Thymus (tissue), 11 donors: ENCODE data around the gene UST. TPM values are rescaled to one million over a fixed set of nuclear protein-coding genes. Genes with fewer than 3 reads are reported as not detected.

Source experiments
- DNase-seq, 9 donors: peaks; one replicate each; pipeline ENCODE4 v3.0.0-alpha.2; 2013; ENCODE audit warnings: low spot score in 9 of 9, low read depth in 6 of 9, missing footprints in 1 of 9
- H3K27ac ChIP-seq, 2 donors: one replicate each; pipeline ENCODE4 v1.5.1; 2013; ENCODE audit warnings: control low read depth in 1 of 2, low read depth in 1 of 2, low read length in 1 of 2, mild to moderate bottlenecking in 1 of 2, moderate library complexity in 1 of 2
- H3K27me3 ChIP-seq, 2 donors: one replicate each; pipeline ENCODE4 v1.5.1; 2013; ENCODE audit warnings: low read length in 1 of 2; ENCODE audit not compliant: control insufficient read depth in 2 of 2, insufficient read depth in 1 of 2
- H3K36me3 ChIP-seq, 2 donors: one replicate each; pipeline ENCODE4 v1.5.1; 2013; ENCODE audit warnings: low read length in 1 of 2, mild to moderate bottlenecking in 1 of 2, moderate library complexity in 1 of 2; ENCODE audit not compliant: control insufficient read depth in 2 of 2, insufficient read depth in 2 of 2
- H3K4me1 ChIP-seq, 2 donors: one replicate each; pipeline ENCODE4 v1.5.1; 2013; ENCODE audit warnings: low read length in 2 of 2; ENCODE audit not compliant: control insufficient read depth in 2 of 2, insufficient read depth in 2 of 2
- H3K4me3 ChIP-seq, 2 donors: one replicate each; pipeline ENCODE4 v1.5.1; 2013; ENCODE audit warnings: low read length in 2 of 2, control low read depth in 1 of 2, mild to moderate bottlenecking in 1 of 2
- H3K9me3 ChIP-seq, 2 donors: one replicate each; pipeline ENCODE4 v1.5.1; 2013; ENCODE audit warnings: low read length in 1 of 2, mild to moderate bottlenecking in 1 of 2; ENCODE audit not compliant: control insufficient read depth in 2 of 2, insufficient read depth in 1 of 2
- WGBS: extraction: QIAGEN DNeasy Blood & Tissue Kit; methylation state at CpG from one replicate; pipeline ENCODE4 v1.1.7; 2013; 5-methylcytosine and 5-hydroxymethylcytosine counted together
- polyA plus RNA-seq: library from polyadenylated mRNA; stranded (reverse); fragments of 200-250 nt; gene quantifications from one replicate; pipeline ENCODE4 v1.2.3, GENCODE V29; 2013
- total RNA-seq: library from RNA; stranded (reverse); fragments of 120-200 nt; gene quantifications from one replicate; pipeline ENCODE4 v1.2.4, GENCODE V29; 2013
- donor health status: healthy.

UST gene
- total and polyA plus RNA-seq, 2 donors: 6.3 to 8.0 TPM

DNA sequence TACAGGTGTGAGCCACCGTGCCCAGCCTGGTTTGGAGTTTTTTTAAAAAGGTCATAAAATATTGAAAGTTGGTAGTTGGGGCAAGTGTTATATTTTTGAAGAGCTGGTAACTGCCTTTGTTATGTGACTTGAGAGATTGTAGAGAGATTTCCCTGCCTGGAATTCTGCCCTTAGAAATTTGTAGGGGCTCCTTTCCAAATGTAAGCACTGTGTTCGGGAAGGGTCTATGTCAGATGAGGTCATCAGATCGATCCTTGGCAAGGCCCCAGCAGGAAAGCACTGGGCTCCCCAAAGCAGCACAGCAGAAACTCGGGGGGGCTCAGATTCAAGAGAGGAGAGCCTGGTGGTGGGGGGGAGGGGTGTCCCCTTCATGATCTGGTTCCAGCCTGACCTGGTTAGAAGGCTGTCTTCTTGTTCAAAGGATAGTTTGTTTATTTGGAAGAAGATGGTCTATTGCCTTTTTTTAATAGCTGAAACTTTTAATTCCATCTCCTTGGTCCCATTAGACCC is 220.2 kb downstream of the UST start:
- Histone ChIP-seq H3K27ac (no peak overlapping the region), H3K4me3 (no peak overlapping the region), H3K36me3 (peaks cover 0 to 2% of the 10 kb centered on the region in 2 donors), H3K4me1 (peaks cover 0 to 12% of the 10 kb centered on the region in 2 donors), H3K27me3 (no peaks in the 10 kb centered on the region), H3K9me3 (no peaks in the 10 kb centered on the region)
- 87% methylated on average over 4 of the region's 4 CpGs for WGBS
- no peak for DNase-seq

DNA sequence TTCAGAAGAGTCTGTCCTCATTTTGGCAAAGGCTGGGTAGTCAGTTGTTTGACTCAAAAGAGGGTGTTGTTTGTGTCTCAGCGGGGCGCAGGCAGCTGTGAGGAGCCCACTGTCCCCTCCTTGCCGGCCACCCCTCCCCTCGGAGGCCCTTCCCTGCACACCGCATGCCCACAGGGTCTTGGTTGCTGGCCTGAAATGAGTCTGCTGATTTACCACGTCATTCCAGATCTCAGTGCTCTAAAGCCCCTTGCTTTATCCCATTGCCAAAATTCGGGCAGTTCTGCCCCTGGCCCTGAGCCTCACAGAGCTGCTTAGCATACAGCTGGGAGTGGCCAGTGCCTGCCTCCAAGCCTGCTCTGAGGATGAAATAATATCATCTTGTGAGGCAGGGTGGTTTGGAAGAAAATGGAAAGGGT is 220.7 kb downstream of the UST start:
- peaks cover 0 to 2% of the 10 kb centered on the region in 2 donors for H3K36me3 ChIP-seq
- H3K27me3 ChIP-seq: no peaks in the 10 kb centered on the region
- H3K9me3 ChIP-seq: peaks cover 0 to 1% of the 10 kb centered on the region in 2 donors
- peaks cover 0 to 17% of the 10 kb centered on the region in 2 donors for H3K4me1 ChIP-seq
- 94% methylated on average over 7 of the region's 7 CpGs for WGBS
- no peak for DNase-seq
- no peak overlapping the region for H3K4me3 ChIP-seq
- H3K27ac ChIP-seq: no peak overlapping the region

DNA sequence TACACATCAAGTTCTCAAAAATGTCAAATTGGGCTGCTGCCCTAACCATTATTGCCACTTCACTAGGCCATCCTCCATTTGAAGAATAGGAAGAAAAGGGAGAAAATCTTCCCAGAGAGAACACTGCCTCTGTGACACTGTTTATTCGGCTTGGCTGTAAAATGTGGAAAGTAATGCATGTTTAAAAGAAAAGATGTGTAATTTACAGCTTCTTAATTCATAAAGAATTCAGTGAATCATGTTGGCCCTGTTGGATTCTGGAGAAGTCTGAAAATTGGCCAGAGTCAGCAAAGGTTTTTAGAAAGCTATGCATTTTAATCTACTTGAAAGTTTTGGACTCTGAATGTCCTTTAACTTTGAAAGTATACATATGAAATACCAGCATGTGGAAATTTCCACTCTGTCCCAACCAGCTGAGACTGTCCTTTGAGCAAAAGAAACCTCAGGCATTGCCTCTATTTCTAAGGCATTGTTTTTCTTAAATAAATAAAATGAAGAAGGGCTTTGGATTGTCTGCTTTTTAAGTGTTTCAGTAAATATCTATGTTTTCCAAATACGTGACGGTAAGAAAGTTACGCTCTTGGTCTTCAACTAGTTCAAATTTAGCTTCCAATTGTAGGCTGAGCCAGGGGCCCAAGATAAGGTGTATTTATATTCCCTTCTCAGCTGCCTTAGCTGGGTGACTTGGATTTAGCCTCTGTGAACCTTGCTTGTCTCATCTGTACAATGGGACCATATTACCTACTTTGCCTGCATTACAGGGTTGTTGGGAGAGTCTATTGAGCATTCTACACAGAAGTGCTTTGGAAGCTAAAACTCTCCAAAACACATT is 222.2 kb downstream of the UST start:
- H3K27me3 ChIP-seq: no peaks in the 10 kb centered on the region
- H3K4me3 ChIP-seq: no peak overlapping the region
- H3K27ac ChIP-seq: no peak overlapping the region
- peaks cover 0 to 2% of the 10 kb centered on the region in 2 donors for H3K36me3 ChIP-seq
- 98% methylated on average over 4 of the region's 4 CpGs for WGBS
- peaks cover 0 to 21% of the 10 kb centered on the region in 2 donors for H3K4me1 ChIP-seq
- no peak for DNase-seq
- peaks cover 0 to 1% of the 10 kb centered on the region in 2 donors for H3K9me3 ChIP-seq

DNA sequence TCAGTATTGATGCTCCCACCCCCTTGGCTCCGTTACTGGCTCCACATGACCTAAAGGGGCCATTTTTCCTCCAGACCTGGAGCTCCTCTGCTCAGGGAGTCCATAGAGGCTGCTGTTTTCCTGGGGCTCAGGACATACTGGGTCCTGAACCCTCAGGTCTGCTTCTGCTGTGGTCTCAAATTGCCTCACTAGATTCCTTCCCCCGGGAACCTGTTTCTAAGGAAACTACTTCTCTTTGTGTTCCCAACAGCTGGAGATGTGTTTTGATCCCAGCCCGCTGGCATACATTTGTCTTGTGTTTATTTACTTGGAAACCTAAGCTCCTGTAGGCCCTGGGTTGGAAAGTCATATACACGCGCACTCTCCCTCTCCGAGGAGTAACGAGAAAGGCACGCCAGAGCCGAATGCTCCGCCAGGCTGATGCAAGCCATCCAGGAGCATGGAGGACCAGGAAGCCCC is 222.8 kb downstream of the UST start:
- Histone ChIP-seq H3K27ac (no peak overlapping the region), H3K9me3 (peaks cover 0 to 1% of the 10 kb centered on the region in 2 donors), H3K4me1 (peaks cover 0 to 21% of the 10 kb centered on the region in 2 donors), H3K36me3 (no peaks in the 10 kb centered on the region), H3K27me3 (no peaks in the 10 kb centered on the region), H3K4me3 (no peak overlapping the region)
- 96% methylated on average over 10 of the region's 10 CpGs for WGBS
- DNase-seq: no peak

DNA sequence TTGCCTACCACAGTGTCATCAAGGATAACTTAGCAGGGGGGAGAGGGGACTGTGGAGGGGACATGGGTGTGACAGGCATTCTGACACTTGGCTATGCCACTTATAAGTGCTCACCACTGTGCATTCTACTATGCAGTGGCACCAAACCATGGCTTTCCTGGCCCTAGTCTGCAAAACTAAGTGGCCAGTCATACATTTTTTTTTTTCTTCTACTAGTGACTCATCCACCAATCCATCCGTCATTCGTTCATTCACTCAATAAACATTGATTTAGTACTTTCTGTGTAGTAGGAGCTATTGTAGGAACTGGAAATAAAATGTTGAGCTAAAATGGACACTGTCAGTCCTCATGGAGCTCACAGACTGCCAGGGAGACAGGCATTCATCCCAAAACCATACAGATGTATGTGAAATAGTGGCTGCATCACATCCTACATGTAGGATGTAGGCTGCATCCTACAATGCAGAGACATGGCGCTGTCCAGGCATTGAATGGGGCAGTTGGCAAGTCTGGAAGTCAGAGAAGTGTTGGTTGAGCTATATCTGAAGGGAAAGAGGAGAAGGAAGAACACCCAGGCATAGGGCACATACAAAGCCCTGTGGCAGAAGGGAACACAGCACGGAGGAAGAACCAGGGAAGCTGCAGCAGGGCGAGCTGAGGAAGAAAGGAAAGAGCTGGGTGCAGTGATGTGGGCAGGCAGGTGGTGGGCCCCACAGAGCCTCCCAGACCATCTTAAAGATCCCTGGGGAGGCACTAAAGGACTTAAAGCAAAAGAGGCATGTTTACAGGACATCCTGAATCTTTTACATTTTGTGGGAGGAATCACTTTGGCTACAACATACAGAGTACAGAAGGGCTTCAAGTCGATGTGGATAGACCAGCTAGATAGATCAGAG is 224.4 kb downstream of the UST start:
- Histone ChIP-seq H3K4me1 (peaks cover 0 to 21% of the 10 kb centered on the region in 2 donors), H3K4me3 (no peak overlapping the region), H3K9me3 (peaks cover 0 to 1% of the 10 kb centered on the region in 2 donors), H3K27me3 (no peaks in the 10 kb centered on the region), H3K36me3 (no peaks in the 10 kb centered on the region), H3K27ac (no peak overlapping the region)
- WGBS: 83% methylated on average over 6 of the region's 6 CpGs
- DNase-seq: no peak

DNA sequence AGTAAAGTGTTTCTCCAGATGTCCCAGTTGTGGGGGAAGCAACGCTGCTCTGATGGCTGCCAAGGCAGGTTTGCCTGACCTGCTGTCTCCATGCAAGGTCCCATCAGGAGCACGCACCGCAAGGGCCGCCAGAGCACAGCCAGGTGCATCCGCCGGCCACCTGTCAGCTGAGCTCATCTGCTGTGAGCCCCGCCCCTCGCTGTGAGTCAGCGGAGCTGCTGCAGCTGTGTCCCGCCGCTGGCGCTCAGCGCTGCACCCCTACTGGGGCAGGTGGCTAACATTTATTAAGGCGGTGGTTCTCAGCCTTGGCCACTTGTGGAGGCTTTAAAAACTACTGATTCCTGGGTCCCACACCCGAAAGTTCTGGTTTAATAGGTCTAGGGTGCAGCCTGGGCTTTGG is 225.7 kb downstream of the UST start:
- H3K36me3 ChIP-seq: no peaks in the 10 kb centered on the region
- H3K27ac ChIP-seq: no peak overlapping the region
- peak; percentile 41 to 86 (median 67) for DNase-seq
- 35% methylated on average over 15 of the region's 15 CpGs for WGBS
- H3K4me1 ChIP-seq: peaks cover 0 to 21% of the 10 kb centered on the region in 2 donors
- H3K27me3 ChIP-seq: no peaks in the 10 kb centered on the region
- no peak overlapping the region for H3K4me3 ChIP-seq
- H3K9me3 ChIP-seq: peaks cover 0 to 1% of the 10 kb centered on the region in 2 donors

DNA sequence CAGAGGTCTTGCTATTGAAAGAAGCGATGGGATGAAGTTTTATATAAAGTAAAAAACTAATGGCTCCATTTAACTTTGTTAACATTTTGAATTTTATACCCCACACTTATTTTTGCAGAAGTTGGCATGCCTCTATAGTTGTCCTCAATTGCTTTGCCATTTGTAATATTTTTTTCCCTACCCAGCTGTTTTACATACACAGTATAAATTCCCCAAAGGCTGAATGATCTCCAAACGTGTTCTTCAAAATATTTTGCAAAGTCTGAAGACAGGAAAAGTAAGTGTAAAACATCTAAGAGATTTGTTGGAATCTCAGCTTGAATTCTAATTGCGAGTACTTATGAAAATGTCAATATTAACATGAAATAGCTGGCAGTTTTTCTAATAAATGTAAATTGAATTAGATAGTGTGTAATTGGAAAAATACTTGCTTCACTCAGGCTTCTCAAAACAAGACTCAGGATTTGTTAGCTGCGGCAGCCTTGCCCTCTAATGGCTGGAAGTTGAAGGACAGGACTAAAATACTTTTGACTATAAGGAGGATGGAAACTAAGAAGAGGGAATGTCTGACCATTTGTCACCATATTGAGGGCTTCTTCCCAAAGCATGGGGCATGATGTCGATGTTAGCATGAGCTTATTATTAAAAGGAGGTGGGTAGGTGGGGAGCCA is 226.8 kb downstream of the UST start:
- Histone ChIP-seq H3K9me3 (peaks cover 0 to 1% of the 10 kb centered on the region in 2 donors), H3K4me1 (peaks cover 0 to 21% of the 10 kb centered on the region in 2 donors), H3K27ac (no peak overlapping the region), H3K27me3 (no peaks in the 10 kb centered on the region), H3K36me3 (no peaks in the 10 kb centered on the region), H3K4me3 (no peak overlapping the region)
- WGBS: 87% methylated on average over 5 of the region's 5 CpGs
- no peak for DNase-seq

DNA sequence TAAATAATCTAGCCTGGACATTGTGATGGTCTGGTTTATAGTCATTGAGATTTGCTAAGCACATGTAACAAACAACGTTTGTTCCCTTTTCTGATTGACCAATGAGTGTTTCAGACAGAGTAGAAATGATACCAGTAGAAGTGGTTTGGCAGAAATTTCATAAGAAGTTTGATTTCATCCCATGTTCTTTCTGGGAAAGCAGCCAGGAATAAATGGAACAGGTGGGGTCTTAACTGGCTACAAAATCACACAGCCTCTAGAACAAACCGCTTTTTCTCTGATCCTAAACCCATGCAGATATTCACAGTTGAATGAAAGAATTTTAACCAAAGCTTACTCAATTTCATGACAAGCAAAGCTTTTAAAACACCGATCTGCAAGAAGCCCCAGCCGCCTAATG is 227.5 kb downstream of the UST start:
- WGBS: 91% methylated on average over 4 of the region's 4 CpGs
- Histone ChIP-seq H3K9me3 (peaks cover 0 to 1% of the 10 kb centered on the region in 2 donors), H3K4me1 (peaks cover 0 to 21% of the 10 kb centered on the region in 2 donors), H3K36me3 (no peaks in the 10 kb centered on the region), H3K27me3 (no peaks in the 10 kb centered on the region), H3K4me3 (no peak overlapping the region), H3K27ac (no peak overlapping the region)
- DNase-seq: no peak
